ENCODE results near the gene ATP8B4.

- no peak for TF ChIP-seq TBL1XR1 (IDR thresholded peaks at IDR 0.05; ENCODE audit: low read depth, low read length)
- no peak for TF ChIP-seq MYC (IDR thresholded peaks at IDR 0.05; ENCODE audit: insufficient read depth, insufficient read length, insufficient replicate concordance, low read length, severe bottlenecking)
- no peak for TF ChIP-seq CTCF (IDR thresholded peaks at IDR 0.05 in 2 of 3, conservative IDR thresholded peaks at IDR 0.05 in 1 of 3; ENCODE audit: control insufficient read depth in 2 of 3, extremely low read depth in 1 of 3, insufficient read depth in 1 of 3, low read depth in 3 of 3, low read length in 3 of 3)
- TF ChIP-seq SUZ12 (IDR thresholded peaks at IDR 0.05; ENCODE audit: unreplicated experiment): no peak
Observed at GRCh38 chr15:50028326-50028725, 90.7 kb downstream of the ATP8B4 start.

Data from GM12878 (cell line).